Mesodermal cell (in vitro differentiated cells): ENCODE results near the gene PTBP1.
"Not testable (repeated sequence)": the region's sequence is repeated elsewhere in the genome, so short reads cannot be mapped to it uniquely, and the experiment has no call there.

Source experiments
- H3K27ac ChIP-seq: 2 replicates; pipeline ENCODE4 v1.7.0; 2013; ENCODE audit warnings: mild to moderate bottlenecking, low read depth, low read length, moderate library complexity; ENCODE audit not compliant: severe bottlenecking
- H3K36me3 ChIP-seq: 2 replicates; pipeline ENCODE4 v1.7.1; 2013; ENCODE audit warnings: mild to moderate bottlenecking, low read length, moderate library complexity; ENCODE audit not compliant: control insufficient read depth, insufficient read depth
- H3K4me1 ChIP-seq: one replicate; pipeline ENCODE4 v1.7.1; 2013; ENCODE audit warnings: mild to moderate bottlenecking, low read length; ENCODE audit not compliant: insufficient read depth, control insufficient read depth, poor library complexity, severe bottlenecking
- H3K4me3 ChIP-seq: 2 replicates; pipeline ENCODE4 v1.7.0; 2013; ENCODE audit warnings: low read length, control low read depth, mild to moderate bottlenecking; ENCODE audit not compliant: insufficient read depth, poor library complexity, severe bottlenecking; ENCODE audit errors: extremely low read depth
- H3K9me3 ChIP-seq: 2 replicates; pipeline ENCODE4 v1.7.1; 2013; ENCODE audit warnings: mild to moderate bottlenecking, low read length, moderate library complexity; ENCODE audit not compliant: control insufficient read depth
- WGBS, 2 experiments: methylation state at CpG; one replicate each; pipeline ENCODE4 v1.1.5; 2013; ENCODE audit warnings: missing lambda C conversion rate in 2 of 2; ENCODE audit not compliant: insufficient coverage in 2 of 2; 5-methylcytosine and 5-hydroxymethylcytosine counted together

PTBP1 gene

DNA sequence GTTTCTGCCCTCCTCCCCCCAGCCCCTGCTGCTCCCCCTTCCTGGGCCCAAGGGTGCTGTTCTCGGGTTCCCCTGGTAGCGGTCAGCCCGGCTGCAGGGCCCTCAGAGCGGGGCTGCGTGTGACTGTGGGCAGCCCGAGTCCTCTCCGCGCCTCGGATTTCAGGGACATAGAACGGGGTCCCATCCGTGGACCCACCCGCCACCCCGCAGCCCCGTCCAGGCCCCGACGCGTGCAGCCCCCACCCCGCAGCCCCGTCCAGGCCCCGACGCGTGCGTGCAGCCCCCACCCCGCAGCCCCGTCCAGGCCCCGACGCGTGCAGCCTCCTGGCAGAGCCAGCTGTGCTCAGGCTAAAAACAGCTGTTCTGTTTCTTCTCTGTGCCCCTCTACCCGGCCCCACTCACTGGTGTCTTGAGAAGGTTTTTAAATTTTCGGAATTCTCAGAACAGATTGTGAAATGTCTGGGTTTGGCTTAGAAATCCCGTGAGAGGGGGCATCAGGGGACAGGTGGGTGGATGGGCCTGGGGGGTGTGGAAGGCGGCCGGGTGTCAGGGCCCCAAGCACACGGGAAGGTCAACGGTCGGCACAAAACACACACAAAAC is 38.1 kb downstream of the PTBP1 start:
- H3K9me3 ChIP-seq, result no peaks in the 10 kb centered on the region
- no peak overlapping the region for H3K27ac ChIP-seq
- WGBS, 2 experiments, result 86 to 91% methylated on average over 27 to 30 of the region's 36 CpGs
- H3K36me3 ChIP-seq, result no peaks in the 10 kb centered on the region
- no peak overlapping the region for H3K4me3 ChIP-seq
- H3K4me1 ChIP-seq, result no peaks in the 10 kb centered on the region

DNA sequence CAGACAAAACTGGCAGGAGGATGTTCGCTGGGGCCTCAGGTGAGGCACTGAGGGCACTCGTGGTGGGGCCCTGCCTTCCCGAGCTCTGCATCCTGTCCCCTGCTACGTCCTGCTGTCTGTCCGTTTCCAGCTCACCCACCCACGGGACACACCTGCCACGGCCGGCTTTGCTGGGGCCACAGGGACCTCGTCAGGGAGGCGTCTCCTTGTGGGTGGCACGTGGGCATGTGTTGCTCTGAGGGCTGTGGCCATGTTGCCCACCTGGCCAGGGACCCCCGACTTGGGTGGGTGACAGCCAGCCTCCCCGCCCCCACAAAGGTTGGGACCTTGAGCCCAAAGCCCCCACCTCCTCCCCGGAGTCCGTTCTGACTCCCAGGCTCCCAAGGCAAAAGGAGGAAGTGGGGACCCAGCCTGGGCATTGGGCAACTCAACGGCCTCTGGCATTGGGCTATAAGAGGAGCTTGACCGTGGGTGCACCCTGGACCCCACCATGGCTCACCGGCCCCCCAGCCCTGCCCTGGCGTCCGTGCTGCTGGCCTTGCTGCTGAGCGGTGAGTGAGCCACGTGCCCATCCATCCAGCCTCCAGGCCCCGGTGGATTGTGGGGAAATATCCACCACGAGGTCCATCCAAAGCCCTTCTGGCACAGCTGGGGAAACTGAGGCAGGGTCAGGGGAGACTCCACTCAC is 43.4 kb downstream of the PTBP1 start, which contains the start of gene PRTN3:
Gene PRTN3 (plus strand): TSS at position 481 of the 688 bp plus-strand sequence. CDS start 10 bp downstream, at position 491.
- Histone ChIP-seq H3K36me3 (no peaks in the 10 kb centered on the region), H3K9me3 (no peaks in the 10 kb centered on the region), H3K27ac (no peak within 1 kb of the TSS), H3K4me3 (no peak within 1 kb of the TSS), H3K4me1 (peaks cover 4% of the 10 kb centered on the region)
- 83% methylated on average over 20 to 21 of the region's 24 CpGs for WGBS, 2 experiments

DNA sequence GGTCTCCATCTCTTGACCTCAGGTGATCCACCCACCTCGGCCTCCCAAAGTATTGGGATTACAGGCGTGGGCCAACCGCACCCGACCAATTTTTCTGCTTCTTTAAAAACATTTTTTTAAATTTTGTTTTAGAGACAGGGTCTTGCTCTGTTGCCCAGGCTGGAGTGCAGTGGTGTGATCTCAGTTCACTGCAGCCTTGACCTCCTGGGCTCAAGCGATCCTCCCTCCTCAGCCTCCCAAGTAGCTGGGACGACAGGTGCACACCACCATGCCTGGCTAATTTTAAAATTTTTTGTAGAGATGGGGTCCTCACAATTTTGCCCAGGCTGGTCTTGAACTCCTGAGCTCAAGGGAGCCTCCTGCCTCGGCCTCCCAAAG is 45.5 kb downstream of the PTBP1 start:
- not testable (repeated sequence) for H3K27ac ChIP-seq, H3K4me1 ChIP-seq, H3K9me3 ChIP-seq, H3K4me3 ChIP-seq, H3K36me3 ChIP-seq
- 81 to 89% methylated on average over 5 of the region's 7 CpGs for WGBS, 2 experiments

DNA sequence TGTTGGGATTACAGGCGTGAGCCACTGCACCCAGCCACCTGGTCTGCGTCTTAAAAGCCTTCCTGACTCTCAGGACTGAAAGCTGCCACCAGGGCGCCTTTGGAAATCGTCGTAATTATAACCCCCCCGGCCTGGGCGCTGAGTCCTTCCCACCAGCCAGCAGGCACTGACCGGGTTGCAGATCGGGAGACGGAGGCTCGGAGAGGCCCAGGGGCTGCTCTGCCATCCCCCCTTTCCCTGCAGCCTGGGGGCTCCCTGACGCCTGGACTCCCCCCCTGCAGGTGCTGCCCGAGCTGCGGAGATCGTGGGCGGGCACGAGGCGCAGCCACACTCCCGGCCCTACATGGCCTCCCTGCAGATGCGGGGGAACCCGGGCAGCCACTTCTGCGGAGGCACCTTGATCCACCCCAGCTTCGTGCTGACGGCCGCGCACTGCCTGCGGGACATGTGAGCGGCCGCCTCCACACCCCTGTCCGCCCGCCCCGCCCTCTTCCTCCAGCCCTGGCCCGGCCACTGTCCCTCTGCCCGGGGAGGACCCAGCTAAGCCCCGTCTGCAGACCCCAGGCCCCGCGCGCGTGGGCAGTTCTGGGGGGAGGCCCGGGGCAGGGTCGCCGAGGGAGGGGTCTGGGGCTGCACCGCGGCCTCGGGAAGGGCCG is 46.1 kb downstream of the PTBP1 start:
- WGBS, 2 experiments, result 10 to 11% methylated on average over 26 to 34 of the region's 46 CpGs
- H3K9me3 ChIP-seq, result no peaks in the 10 kb centered on the region
- no peak overlapping the region for H3K27ac ChIP-seq
- peaks cover 4% of the 10 kb centered on the region for H3K4me1 ChIP-seq
- H3K36me3 ChIP-seq, result no peaks in the 10 kb centered on the region
- H3K4me3 ChIP-seq, result peak overlapping the region; percentile 8

DNA sequence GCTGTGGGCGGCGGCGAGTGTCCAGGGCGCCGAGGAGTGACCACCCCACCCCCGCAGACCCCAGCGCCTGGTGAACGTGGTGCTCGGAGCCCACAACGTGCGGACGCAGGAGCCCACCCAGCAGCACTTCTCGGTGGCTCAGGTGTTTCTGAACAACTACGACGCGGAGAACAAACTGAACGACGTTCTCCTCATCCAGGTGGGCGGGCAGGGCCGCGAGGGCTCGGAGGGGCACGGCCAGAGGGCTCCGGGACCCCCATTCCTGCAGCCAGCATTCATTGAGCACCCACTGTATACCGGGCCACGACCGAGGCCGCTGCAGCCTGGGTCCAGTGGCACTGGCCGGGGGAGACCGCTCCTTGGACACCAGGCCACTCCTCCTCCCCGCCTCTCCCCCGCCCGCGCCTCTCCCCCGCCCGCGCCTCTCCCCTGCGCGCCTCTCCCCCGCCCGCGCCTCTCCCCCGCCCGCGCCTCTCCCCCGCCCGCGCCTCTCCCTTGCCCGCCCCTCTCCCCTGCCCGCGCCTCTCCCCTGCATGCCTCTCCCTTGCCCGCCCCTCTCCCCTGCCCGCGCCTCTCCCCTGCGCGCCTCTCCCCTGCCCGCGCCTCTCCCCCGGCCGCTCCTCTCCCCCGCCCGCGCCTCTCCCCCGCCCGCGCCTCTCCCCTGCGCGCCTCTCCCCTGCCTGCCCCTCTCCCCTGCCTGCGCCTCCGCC is 46.7 kb downstream of the PTBP1 start:
- H3K36me3 ChIP-seq, result no peaks in the 10 kb centered on the region
- 13 to 16% methylated on average over 28 to 30 of the region's 70 CpGs for WGBS, 2 experiments
- peak overlapping the region; percentile 8 for H3K4me3 ChIP-seq

DNA sequence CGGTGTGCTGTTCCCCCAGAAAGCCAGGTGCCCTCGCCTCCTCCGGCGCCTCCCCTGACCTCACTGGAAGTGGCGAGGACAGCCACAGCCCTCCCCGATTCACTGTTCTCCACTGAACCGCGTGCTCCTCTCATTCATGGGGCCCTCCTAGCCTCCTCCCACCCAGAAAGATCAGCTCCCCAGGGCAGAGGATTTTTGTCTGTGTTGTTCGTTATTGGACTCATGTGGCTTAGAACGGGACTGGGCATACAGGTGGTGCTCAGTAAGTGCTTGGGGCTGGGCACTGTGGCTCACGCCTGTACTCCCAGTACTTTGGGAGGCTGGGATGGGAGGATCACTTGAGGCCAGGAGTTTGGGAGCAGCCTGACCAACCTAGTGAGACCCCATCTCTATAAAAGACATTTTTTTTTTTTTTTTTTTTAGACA is 47.3 kb downstream of the PTBP1 start:
- peaks cover 4% of the 10 kb centered on the region for H3K4me1 ChIP-seq
- WGBS, 2 experiments, result 62 to 67% methylated on average over 7 to 8 of the region's 11 CpGs
- H3K36me3 ChIP-seq, result no peaks in the 10 kb centered on the region
- H3K9me3 ChIP-seq, result no peaks in the 10 kb centered on the region
- H3K4me3 ChIP-seq, result no peak overlapping the region
- no peak overlapping the region for H3K27ac ChIP-seq

More for the DNA sequence above, 46.7 kb downstream of the PTBP1 start:
- no peaks in the 10 kb centered on the region for H3K9me3 ChIP-seq
- peaks cover 4% of the 10 kb centered on the region for H3K4me1 ChIP-seq
- no peak overlapping the region for H3K27ac ChIP-seq

DNA sequence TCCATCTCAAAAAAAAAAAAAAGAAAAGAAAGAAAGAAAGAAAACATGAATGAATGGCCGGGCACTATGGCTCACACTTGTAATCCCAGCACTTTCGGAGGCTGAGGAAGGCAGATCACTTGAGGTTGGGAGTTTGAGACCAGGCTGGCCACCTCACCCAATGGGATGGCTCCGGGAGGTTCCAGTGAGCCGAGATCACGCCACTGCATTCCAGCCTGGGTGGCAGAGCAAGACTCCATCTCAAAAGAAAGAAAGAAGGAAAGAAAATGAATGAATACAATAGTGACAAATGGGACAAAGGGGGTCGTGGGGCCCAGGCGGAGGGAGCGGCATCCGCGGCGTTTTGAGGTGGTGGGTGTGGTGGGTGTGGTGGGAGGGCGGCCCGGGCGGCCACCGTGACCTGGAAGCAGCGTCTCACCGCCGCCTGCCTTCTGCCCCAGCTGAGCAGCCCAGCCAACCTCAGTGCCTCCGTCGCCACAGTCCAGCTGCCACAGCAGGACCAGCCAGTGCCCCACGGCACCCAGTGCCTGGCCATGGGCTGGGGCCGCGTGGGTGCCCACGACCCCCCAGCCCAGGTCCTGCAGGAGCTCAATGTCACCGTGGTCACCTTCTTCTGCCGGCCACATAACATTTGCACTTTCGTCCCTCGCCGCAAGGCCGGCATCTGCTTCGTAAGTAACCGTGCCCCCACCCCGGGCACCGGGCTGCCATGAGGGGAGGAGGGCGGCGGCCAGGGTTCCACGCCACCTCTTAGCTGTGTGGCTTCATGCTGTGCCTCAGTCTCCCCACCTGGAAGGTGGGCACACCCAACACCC is 48.7 kb downstream of the PTBP1 start:
- Histone ChIP-seq H3K9me3 (no peaks in the 10 kb centered on the region), H3K27ac (no peak overlapping the region), H3K4me1 (peaks cover 4% of the 10 kb centered on the region), H3K4me3 (no peak overlapping the region), H3K36me3 (no peaks in the 10 kb centered on the region)
- WGBS, 2 experiments, result 80% methylated on average over 33 to 37 of the region's 37 CpGs

DNA sequence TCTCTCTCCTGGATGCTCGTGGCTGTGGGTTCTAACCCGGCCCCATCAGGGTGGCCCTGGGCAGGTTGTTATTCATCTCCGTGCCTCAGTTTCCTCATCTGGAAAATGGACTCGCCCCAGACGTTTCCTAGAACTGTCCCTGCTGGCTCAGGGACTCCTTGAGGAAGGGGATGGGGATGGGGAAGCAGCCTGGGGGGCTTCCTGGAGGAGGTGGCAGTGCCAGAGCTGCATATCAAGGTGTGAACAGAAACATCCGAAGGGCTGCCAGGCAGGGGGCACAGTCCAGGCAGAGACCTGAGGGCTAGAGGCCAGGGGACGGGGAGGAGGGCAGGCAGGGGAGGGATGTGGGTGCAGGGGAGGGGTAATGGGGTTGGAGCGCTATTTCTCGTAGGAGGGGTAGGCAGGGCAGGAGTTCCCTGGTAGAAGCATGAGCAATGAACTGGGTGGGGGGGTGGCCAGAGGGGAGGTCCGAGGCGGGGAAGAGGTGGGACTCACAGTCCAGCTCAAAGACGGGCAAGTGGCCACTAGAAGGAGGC is 51.2 kb downstream of the PTBP1 start:
- Histone ChIP-seq H3K4me1 (peaks cover under 1% of the 10 kb centered on the region), H3K27ac (no peak overlapping the region), H3K4me3 (no peak overlapping the region), H3K36me3 (no peaks in the 10 kb centered on the region), H3K9me3 (no peaks in the 10 kb centered on the region)
- 62 to 78% methylated on average over 9 to 12 of the region's 12 CpGs for WGBS, 2 experiments

DNA sequence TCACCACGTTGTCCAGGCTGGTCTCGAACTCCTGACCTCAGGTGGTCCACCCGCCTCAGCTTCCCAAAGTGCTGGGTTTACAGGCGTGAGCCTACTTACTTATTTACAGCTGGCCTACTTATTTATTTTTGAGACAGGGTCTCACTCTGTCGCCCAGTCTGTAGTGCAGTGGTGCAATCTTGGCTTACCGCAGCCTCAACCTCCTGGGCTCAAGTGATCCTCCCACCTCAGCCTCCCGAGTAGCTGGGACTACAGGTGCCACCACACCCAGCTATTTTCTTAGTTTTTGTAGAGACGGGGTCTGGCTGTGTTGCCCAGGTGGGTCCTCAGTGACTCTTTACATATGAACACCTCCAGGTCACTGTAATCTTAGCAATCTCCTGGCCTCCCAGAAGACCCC is 51.9 kb downstream of the PTBP1 start:
- H3K27ac ChIP-seq, H3K9me3 ChIP-seq, H3K4me1 ChIP-seq, H3K36me3 ChIP-seq, H3K4me3 ChIP-seq: not testable (repeated sequence)
- WGBS, 2 experiments, result 81 to 83% methylated on average over 7 of the region's 8 CpGs
